ENCODE data around the gene PPP2R1B. TPM values are rescaled to one million over a fixed set of nuclear protein-coding genes. Genes with fewer than 3 reads are reported as not detected.
A peak's percentile ranks its signal among the peaks of the same experiment; 100 is the strongest.

Gene PPP2R1B
- total RNA-seq, 1 donor, result 38.9 TPM

GRCh38 chr11:111765320-111765983 is 737 bp downstream of the PPP2R1B start:
- DNase-seq (ENCODE audit: low read depth), result peak; percentile 10
- TF ChIP-seq CTCF (IDR thresholded peaks at IDR 0.05; ENCODE audit: insufficient read depth, low read depth, low read length), result no peak
- H3K4me3 ChIP-seq (ENCODE audit: low read depth, low read length), result peak overlapping the region; percentile 96

- no peak for TF ChIP-seq CTCF (IDR thresholded peaks at IDR 0.05; ENCODE audit: insufficient read depth, low read depth, low read length)
- H3K4me3 ChIP-seq (ENCODE audit: low read depth, low read length), result peak overlapping the region; percentile 96
- peak; percentile 31 for DNase-seq (ENCODE audit: low read depth)
Measured at GRCh38 chr11:111764621-111765020, 1.6 kb downstream of the PPP2R1B start.

GRCh38 chr11:111762981-111763643 is 3.1 kb downstream of the PPP2R1B start:
- DNase-seq (ENCODE audit: low read depth), result peak; percentile 16
- peak overlapping the region; percentile 9 for H3K4me3 ChIP-seq (ENCODE audit: low read depth, low read length)
- TF ChIP-seq CTCF (IDR thresholded peaks at IDR 0.05; ENCODE audit: insufficient read depth, low read depth, low read length), result no peak

GRCh38 chr11:111762526-111762925 is 3.7 kb downstream of the PPP2R1B start:
- TF ChIP-seq CTCF (IDR thresholded peaks at IDR 0.05; ENCODE audit: insufficient read depth, low read depth, low read length), result no peak
- DNase-seq (ENCODE audit: low read depth), result no peak
- H3K4me3 ChIP-seq (ENCODE audit: low read depth, low read length), result no peak overlapping the region

- no peak for TF ChIP-seq CTCF (IDR thresholded peaks at IDR 0.05; ENCODE audit: insufficient read depth, low read depth, low read length)
- no peak overlapping the region for H3K4me3 ChIP-seq (ENCODE audit: low read depth, low read length)
- DNase-seq (ENCODE audit: low read depth), result no peak
Measured at GRCh38 chr11:111761036-111761435, 5.2 kb downstream of the PPP2R1B start.

- no peak for DNase-seq (ENCODE audit: low read depth)
- no peak for TF ChIP-seq CTCF (IDR thresholded peaks at IDR 0.05; ENCODE audit: insufficient read depth, low read depth, low read length)
- no peak overlapping the region for H3K4me3 ChIP-seq (ENCODE audit: low read depth, low read length)
Measured at GRCh38 chr11:111759778-111760407, 6.3 kb downstream of the PPP2R1B start.
